HG02973 (cell line): ENCODE measurements around the gene PADI3.

ENCODE experiments used
- ATAC-seq: cut with Tn5 transposase; IDR thresholded peaks from one replicate; pipeline ENCODE4 v1.9.1; 2021; ENCODE audit warnings: moderate library complexity; ENCODE audit not compliant: unreplicated experiment

The PADI3 gene

DNA sequence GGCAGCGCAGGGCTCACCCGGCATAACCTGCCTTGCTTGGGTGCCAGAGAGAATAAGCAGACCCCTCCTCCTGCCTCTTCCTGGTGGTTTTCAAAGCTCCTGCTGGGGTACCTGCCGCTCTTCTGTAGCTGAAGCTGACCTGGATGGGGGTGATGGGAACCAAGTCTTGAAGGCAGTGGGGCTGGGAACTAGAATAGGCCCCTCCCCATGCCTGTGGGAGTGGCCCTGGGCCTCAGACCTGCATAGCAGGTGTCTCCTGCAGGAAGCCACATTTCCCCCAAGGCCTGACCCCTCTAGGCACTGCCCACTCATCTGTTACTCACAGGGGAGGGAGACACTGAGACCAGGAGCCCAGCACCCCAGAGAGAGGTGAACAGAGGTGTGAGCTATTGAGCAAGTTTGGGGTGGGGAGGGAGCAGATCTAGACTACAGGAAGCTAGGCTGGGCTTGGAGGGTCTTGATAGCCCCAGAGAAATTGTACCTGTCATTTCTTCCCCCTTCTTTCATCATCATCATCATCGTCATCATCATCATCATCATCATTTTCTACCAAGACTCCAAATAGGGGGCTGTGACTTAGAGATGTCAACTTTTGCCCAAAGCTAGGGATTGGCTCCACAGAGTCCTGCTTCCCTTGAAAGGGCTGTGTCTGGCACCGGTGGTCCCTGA lies 33.9 kb upstream of the PADI3 start:
- no peak for ATAC-seq

DNA sequence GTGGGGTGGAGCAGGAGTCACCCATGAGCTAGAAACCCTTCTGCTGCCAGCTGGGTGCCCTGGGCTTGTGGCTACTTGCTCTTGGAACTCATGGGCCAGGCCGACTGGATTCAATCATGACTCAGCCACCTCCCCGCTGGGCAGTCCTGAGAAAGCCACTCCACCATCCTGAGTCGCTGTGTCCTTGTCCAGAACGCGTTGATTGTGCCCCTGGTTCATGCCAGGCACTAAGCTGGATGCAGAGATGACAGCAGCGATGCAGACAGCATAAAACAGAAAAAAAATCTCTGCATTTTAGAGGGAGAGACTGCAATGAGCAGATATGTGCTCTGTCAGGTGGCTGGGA lies 33.4 kb upstream of the PADI3 start:
- ATAC-seq: no peak

DNA sequence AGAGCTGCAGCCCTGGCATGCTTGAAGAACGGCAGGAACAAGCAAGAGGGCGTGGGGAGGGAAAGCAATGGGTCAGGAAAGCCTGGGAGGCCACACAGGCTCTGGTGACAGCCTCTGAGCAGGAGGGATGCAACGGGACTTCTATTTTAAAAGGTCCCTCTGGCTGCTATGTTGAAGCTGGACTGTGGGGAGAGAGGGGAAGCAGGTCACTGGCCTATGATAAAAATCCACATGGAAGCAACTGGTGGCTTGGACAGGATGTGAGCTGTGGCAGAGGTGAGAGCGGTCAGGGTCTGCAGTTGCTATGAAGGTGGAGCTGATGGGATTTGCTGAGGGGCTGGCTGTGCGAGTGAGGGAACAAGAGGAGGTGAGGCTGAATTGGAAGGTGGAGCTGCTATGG lies 32.8 kb upstream of the PADI3 start:
- no peak for ATAC-seq

DNA sequence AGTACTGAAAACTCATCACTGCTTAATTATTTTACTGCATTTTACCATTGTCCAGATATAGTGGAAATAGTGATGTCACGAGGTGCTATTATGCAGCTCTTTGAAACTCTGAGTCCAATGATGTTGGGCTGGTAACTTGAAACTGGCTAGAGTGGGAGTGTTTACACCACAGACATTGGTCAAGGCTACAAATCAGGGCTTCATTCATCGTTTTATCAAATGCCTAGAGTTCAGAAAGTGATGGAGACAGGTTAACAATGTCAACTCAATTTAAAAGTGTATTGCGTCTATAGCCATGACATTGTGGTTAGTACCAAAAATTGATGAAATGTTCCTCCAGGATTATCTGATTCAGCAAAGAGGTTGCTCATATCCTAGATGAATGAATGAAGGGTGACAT lies 31.3 kb upstream of the PADI3 start:
- ATAC-seq: no peak

DNA sequence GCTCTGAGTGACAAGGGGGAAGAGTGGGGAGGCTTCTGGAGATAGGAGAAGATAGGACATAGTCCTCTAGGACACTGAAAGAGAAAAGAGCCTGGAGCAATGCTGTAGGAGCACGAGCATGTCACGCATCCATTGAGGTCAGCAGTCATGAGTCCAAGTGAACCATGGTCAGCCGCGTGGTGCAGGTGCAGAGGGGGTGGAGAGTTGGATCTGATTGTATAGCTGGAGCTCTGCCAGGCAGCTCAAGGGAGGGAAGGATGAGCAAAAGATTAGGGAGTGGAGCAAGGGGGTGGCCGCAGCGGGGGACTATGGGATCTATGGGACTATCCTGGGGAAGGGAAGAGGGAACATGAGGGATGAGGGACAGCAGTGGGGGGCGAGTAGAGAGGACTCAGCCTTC lies 30.0 kb upstream of the PADI3 start:
- no peak for ATAC-seq

DNA sequence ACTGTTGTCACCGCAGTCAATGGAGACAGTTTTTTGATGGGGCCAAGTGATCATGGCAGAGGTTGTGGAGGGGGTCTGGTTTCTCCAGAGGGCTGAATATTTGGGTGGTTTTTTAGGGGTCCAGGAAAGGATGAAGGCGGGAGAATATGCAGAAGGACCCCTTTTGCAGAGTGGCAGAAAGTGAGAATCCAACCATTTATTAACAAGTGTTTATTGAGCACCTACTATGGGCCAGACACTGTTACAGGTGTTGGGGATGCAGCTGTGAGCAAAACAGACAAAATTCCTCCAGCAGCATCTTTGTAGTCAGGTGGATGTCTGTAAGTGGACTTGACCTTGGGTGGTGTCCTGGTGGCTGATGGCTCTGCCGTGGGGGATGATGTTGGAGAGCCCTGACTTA lies 28.6 kb upstream of the PADI3 start:
- no peak for ATAC-seq

DNA sequence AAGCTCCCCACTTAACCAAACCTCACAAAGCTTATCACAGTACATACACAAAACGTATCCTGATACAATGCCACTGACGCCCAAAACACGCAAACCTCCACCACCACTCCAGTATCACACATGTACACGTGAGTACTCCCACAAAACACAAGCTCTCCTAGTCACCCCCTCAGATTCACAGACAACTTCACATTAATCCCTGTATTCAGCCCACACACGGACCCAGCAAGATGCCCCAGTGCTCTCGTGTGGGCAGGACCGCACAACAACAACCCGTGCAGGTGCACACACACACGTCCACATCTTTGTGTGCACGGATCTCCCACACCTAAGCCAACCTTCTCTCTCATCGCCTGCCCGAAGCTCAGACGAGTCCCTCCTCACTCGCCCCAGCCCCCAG lies 26.3 kb upstream of the PADI3 start:
- ATAC-seq: no peak

DNA sequence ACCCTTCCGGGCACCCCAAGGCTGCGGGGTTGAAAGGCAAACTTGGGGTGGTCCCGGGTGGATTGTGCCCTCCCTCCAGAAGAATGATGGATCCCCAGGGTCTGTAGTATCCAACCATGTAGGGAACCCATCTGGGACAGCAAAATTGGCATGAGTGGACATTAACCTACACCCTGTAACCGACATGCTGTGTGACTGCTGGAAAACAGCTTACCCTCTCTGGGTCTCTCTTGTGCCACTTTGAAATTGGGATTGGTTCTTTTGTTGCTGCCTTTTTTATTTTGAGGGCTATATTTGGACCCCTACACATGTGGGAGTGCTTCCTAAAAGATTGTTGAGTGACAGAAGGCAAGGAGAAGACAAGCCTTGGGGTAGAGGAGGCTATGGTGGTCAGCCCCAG lies 24.5 kb upstream of the PADI3 start:
- no peak for ATAC-seq

DNA sequence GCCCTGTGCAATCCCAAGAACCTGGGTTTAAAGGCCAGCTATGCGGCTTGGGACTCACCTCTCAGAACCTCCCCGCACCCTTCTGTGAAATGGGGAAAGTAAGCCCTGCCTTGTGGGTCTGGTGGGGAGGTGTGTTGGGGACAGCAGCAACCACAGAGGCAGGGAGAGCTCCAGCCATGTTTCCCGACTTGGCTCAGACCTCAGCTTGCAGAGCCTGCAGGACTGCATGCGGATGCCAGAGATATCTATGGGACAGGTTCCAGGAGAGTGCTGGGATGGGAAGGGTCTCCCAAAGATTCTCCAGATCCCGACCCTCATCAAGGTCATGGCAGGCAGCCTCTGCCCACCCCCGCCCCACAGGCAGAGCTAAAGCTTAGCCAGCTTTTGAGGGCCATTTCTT lies 23.8 kb upstream of the PADI3 start:
- no peak for ATAC-seq

DNA sequence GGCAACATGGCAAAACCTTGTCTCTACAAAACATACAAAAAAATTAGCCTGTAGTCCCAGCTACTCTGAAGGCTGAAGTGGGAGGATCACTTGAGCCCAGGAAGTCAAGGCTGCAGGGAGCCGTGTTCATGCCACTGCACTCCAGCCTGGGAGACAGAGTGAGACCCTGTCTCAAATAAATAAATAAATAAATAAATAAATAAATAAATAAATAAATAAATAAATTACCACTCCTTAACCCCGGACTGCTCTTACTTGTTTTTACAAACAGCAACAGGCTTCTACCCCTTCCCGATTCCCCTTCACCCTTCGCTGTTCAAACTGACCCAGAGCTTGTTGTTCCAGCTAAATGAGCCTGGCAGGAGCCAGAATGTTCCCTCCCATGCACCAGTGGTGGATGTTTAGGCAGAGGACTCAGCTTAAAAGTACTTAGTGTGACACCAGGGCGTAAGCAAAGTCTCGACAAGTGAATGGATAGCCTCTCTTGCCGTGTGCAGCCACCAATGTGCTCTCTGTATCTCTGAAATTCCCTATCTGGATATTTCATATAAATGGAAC lies 21.5 kb upstream of the PADI3 start:
- ATAC-seq: no peak

DNA sequence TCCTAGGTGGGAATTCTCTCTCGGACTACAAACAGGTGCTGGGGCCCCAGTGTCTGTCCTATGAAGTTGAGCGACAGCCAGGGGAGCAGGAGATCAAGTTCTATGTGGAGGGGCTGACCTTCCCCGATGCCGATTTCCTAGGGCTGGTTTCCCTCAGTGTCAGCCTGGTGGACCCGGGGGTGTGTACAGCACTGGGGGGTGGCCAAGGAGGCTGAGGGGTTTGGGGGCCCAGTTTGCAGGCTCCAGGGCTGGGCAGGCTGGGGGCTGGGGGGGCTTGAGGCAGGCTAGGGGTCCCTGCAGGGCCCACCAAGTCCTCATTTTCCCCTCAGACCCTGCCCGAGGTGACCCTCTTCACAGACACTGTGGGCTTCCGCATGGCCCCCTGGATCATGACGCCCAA lies 20.3 kb upstream of the PADI3 start:
- ATAC-seq: no peak

DNA sequence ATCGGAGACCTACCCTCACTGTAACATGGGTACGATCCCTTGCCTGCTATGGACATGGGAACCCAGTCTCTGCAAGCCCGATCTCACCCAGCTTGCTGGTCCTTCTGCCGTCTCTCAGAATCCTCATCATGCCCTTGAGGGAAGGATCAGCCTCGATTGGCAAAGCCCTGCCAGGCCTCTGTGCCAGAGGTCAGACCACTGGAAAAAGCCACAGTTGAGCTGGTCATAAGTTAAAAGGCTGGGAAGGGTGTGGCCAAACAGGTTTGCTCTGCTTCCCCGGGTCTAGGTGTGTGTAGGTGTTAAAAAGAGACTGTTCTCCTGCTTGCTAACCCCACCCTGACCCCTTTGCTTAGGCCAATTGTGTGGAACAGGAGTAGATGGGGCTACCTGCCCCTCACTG lies 19.5 kb upstream of the PADI3 start:
- no peak for ATAC-seq

DNA sequence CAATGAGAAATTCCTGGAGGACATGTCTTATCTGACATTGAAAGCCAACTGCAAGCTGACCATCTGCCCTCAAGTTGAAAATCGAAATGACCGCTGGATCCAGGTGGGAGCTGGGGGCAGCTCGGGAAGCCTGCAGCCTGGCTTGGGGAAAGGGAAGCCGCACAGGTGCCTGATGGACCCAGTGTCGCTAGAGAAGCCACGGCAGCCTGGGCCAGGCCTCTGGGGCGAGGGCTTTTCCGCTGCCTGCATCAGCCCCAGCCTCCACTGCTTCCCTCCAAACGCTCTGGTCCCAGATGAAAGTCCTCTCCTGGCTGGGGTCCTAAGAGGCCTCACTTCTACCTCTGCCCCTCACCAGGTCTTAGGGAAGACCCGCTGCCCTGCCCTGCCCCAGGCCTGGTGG lies 18.8 kb upstream of the PADI3 start:
- no peak for ATAC-seq

DNA sequence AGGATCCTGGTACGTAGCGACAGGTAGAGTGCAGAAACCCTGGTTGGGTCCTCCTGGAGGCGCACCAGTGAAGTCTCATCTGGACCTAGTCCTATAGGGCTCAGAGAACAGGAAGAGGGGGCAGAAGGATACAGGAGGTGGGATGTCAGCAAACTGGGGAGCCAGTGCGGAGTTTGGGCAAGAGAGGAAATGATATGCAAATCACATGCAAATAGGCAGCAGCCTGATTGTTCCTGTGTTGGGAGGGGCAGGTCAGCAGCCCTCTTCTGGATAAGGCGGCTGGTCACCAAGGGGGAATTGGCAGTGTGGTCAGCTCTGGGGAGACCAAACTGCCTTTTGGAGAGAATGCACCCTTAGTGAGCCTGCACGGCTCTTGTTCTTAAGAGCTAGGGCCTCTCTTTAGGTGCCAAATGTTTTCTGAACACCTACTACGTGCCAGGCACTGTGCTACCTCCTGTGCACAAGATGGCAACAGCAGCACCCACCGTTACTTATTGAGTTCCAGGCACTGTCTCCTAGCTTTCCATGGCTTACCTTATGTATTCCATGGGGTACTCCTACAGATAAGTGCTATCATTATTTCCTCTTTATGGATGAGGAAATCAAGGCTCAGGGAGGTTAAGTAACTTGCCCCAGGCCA lies 18.1 kb upstream of the PADI3 start:
- no peak for ATAC-seq

DNA sequence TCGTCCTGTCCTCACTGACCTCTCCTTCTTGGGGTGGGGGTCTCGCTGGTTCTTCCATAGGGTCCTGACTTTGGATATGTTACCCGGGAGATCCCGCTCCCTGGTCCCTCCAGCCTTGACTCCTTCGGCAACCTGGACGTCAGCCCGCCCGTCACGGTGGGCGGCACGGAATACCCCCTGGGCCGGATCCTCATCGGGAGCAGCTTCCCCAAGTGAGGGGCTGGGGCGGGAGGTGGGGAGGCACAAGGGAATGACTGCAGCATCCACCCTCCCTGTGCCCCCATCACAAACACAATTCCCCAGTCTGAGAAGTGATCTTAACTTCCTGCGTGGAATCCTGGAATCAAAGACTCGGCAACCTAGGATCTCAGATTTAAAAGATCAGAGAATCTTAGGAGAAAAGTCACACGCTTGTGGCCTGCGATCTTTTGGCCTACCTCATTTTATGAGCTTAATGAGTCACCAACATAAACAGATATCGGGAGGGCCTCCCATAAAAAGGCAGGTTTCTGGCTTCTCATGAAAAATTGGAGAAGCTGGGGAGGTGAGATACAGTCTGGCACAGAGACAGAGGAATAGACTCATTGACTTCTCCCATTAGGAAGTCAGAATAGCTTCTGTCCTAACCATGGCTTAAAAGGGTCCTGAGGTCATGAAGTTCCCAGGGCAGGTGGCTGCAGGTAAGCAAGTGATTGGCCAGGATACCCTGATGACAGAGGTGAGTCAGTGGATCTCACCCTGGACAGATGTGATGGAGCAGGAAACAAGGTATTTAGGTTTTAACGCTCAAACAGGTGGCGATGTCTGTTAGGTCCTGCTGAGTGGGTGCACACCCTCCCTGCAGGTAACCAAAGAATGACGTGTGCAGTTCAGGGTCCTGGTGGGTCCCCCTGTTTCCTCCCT lies 15.9 kb upstream of the PADI3 start:
- no peak for ATAC-seq

DNA sequence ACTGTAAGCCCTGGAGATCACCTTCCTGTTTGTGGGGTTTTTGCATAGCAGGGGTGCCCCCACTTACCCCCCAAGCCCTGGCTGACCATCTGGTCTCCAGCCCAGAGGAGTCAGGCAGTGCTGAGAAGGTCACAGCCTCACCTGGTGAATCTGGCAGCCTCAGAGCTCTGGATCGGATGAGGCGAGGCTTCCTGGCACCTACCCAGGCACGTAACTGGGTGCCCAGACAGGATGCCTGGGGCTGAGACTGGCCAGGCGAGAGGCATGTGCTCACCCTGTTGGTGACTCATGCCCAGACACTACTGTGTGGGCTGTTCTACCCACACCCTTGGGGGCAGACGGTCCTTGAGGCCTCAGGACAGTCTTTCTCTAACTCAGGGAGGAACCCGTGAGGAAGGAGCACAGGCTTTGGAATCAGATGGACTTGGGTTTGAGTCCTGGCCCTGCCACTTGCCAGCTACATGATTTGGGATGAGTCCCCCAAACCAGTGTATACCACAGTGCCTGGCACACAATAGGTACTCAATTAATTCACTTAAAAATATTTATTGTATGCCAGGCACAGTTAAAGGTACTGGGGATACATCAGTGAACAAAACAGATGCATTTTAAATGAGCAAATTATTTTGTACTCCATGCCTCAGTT lies 15.1 kb upstream of the PADI3 start:
- ATAC-seq: no peak

DNA sequence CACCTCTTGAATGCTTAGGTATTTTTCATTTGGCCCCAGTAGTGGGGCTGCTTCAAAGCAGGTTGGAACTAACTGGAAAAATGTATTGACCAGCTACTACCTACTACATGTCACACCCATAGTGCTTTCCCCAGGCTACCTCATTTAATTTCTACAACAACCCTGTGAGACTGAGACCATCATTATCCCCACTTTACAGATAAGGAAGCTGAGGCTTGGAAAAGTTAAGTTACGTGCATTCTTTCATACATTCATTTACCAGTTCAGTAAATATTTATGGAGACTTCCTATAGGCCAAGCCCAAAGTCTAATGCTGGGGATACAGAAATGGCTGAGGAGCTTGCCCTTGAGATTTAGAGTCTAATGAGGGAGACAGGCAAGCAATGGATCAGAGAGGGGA lies 14.5 kb upstream of the PADI3 start:
- no peak for ATAC-seq

DNA sequence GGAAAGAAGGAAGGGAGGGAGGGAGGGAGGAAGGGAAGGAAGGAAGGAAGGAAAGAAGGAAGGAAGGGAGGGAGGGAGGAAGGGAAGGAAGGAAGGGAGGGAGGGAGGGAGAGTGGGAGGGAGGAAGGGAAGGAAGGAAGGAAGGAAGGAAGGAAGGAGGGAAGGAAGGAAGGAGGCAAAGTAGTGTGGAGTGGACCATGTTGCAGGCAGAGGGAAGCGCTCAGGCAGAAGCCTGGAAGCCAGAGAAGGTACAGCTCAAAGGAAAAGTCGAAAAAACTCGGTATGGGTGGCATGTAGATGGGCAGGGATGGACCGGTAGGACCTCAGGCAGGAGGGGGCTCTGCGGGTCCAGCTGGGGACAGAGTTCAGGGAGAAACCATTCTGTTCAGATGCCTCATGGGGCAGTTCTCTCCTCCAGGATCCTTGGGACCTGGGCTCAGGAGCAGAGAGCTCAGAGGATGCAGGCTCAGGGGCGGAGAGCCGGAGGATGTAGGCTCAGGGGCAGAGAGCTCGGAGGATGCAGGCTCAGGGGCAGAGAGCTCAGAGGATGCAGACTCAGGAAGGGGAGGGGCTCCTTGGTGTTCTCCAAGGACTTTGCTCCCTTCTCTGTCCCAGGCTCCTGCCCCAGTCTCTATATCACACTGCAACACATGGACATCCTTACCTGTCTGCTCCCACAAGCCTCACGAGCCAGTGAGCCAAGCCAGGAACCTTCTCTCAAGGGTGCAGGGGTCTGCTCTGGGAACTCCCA lies 13.6 kb upstream of the PADI3 start:
- ATAC-seq: no peak

DNA sequence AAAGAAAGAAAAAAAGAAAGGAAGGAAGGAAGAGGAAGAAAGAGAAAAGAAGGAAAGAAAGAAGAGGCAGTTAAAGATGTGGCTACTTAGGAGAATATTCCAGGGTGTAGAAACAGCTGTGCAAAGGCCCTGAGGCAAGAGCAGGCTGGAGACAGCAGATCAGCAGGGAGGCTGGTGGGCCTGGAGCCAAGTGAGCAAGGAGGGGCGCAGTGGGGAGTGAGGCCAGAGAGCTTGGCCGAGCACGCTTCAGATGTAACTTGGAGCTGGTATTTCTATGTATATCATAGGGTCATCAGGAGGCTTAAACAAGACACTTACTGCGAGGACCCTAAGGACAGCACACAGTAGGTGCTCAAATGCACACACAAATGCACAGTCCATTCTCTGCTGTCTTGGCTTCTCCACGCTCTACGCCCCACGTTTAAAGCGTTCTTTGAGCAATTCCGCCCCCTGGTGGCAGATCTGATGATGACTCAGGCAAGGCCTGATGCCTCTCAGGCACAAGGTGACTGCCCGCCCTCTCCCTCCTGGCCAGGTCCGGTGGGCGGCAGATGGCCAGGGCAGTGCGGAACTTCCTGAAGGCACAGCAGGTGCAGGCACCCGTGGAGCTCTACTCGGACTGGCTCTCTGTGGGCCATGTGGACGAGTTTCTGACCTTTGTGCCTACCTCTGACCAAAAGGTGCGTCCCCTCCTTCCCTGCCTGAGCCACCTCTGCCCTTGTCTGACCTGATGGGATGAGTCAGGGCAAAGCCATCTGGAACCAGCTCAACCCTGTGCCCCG lies 11.9 kb upstream of the PADI3 start:
- no peak for ATAC-seq

DNA sequence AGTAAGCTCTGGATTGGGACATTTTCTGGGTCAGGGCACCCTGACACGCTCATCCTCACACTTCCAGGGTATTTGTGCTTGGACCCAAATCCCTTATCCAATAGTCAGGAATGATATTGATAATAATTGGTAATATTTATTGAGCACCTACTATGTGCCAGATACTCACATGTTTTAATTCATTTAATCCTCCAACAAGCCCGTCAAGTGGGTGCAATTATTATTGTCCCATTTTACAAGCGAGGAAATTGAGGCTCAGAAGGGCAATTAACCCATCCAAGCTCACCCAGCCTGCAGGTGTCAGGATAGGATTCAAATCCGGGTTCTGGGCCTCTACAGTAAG lies 11.4 kb upstream of the PADI3 start:
- no peak for ATAC-seq
